ENCODE measurements around the gene TTC27.
"Not testable (repeated sequence)": the region's sequence is repeated elsewhere in the genome, so short reads cannot be mapped to it uniquely, and the experiment has no call there.

TTC27 gene

DNA sequence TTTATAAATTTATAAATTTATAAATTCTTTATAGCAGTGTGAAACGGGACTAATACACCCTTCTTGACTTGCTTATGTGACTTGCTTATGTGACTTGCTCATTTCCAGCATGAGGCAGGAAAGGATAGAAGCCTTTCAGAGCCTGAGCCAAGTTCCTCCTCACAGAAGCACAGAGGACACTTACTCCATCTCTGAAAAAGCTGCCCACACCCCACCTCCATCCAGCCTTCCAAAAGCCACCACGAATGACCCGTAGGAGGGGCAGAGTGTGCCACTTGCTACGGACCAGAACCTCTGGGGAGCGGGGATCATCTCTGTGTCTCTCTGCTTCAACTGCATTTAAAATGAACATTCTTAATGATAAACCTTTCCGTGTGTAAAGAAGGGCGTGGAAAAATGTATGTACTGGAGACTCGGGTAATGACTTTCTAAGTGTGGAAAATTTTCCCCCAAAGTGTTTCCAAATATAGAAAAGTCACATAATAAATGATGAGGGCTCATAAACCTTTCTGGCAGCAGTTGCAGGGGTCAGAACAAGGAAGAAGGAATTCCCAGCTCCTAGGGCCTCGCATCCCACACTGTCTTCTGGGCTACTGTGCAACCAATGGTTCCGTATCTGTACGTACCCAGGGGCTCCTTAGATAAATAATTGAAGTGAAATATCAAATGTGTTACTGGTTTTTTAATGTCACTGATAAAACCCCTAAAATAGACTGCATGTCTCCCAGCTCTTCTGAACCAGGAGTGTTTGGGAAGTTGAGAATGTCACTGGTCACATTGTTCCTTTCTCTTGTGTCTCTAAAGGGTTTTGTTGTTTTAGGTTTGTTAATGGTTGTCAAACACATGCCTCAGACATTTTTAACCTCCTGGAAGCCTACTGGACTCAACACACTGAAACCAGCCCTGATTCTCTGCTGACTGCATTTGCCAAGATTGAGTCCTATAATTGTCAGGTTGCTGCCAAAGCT, 214.4 kb downstream of the TTC27 start:
- in situ Hi-C loops (cut with HindIII; ENCODE audit: low sequenced_read_pairs) = no loop called here

DNA sequence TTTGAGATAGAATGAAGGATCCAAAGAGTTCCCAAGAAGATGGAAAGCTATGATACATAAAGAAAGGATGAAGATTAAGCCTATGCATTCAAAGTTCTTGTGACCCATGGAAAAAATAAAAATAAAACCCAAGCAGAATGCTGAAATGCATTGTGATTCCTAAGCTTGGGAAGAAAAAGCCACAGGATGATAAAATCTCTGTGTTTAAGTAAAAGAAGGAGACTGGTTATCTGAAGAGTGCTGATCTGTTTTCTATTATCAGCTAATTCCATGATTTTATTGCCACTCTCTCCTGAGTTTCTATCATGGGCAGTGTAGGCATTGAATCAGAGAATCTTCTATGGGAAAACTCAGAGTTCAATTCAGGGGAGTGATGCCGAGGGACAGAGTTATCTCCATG, 215.8 kb downstream of the TTC27 start:
- in situ Hi-C loops (cut with HindIII; ENCODE audit: low sequenced_read_pairs) = no loop called here

DNA sequence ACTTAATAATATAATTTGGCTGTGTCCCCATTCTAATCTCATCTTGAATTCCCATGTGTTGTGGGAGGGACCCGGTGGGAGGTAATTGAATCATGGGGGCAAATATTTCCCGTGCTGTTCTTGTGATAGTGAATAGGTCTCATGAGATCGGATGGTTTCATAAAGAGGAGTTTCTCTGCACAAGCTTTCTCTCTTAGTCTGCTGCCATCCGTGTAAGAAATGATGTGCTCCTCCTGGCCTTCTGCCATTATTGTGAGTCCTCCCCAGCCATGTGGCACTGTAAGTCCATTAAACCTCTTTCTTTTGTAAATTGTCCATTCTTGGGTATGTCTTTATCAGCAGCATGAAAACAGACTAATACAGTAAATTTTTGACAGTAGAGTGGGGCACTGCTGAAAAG, 216.4 kb downstream of the TTC27 start:
- in situ Hi-C loops (cut with HindIII; ENCODE audit: low sequenced_read_pairs) = no loop called here

DNA sequence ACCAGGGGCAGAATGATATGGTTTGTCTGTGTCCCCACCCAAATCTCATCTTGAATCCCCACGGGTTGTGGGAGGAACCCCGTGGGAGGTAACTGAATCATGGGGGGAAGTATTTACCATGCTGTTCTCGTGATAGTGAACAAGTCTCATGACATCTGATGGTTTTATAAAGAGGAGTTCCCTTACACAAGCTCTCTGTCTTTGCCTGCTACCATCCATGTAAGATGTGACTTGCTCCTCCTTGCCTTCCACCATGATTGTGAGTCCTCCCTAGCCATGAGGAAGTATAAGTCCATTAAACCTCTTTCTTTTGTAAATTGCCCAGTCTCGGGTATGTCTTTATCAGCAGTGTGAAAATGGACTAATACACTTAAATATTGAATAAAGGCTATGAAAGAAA, 218.4 kb downstream of the TTC27 start:
- in situ Hi-C loops (cut with HindIII; ENCODE audit: low sequenced_read_pairs) = not testable (repeated sequence)

DNA sequence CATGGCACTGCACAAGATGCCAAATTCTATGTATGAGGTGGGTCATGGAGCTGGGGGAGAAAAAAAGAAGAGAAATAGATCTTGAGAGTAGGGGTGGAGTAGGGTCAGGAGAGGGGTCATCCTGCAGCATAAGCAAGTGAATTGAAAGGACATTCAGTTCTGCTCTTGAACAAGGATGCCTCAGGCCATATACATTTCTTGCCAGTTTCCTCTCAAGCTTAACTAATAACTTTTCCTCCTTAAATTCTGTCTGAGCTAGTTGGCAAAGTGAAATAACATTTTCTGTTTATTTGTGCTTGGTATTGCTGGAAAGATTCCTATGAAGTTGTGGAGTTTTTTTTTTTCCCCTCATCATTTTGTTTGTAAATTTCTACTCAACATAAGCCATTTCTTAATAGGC, 219.9 kb downstream of the TTC27 start:
- in situ Hi-C loops (cut with HindIII; ENCODE audit: low sequenced_read_pairs) = no loop called here

DNA sequence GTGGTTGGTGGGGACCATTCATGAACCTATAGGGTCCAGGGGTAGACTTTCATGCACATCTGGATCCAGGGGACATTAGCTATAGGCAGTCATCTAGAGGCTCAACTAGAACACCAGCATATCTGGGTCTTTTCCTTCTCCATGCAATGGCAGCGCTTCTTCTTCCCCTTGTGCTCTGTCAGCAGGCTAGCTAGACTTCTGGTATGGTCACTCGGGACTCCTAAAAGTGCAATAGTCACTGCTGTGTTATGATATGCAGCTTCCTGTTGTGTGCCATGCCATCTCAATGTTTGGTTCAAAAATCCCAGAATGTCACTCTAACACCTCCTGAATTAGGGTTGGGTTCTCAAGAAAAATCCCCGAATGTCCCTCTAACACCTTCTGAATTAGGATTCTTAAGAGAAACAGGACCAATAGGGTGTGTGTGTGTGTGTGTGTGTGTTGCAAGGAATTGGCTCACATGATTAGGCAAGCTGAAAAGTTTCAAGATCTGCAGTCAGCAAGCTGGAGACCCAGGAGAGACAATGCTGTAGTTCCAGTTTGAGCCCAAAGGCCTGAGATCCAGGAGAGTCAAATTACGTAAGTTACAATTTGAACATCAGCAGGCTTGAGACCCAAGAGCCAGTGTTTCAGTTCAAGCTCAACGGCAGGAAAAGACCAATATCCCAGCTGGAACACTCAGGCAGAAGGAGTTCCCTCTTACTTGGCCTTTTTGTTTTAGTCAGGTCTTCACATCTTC, 221.8 kb downstream of the TTC27 start:
- in situ Hi-C loops (cut with HindIII; ENCODE audit: low sequenced_read_pairs) = loop anchor here (5.0 kb wide), 1 partner anchor 38 kb away; no protein-coding TSS in a partner anchor

DNA sequence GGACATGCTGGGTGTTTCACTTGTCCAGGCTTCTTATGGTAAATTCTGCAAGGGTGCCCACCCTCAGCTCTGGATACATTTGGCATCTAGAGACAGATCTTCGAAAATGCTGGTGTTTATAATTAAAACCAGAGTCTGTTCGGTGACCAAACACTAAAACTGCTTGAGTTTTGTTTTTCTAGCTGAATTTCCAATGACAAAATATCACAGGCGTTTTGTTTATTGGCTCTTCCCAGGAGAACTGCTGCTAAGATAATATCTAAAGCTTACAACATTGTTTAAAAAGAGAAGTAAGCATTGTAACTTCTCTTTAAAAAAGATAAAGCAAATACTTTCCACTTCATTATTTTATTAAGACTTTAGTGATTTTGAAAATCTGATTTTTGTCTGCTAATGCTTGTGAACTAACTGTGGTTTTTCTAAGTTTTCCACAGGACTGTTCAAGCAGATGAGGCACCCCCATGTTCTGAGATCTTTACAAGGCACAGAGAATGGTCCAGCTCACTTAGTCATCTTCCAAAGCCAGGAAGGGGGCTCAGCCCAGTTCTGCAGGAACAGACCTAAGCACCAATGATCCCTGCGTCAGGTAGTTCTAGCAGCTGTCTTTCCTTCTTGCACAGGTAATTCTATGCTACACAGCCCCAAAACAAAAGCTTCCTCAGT, 224.1 kb downstream of the TTC27 start:
- in situ Hi-C loops (cut with HindIII; ENCODE audit: low sequenced_read_pairs) = loop anchor here (5.0 kb wide), 1 partner anchor 35 kb away; no protein-coding TSS in a partner anchor

DNA sequence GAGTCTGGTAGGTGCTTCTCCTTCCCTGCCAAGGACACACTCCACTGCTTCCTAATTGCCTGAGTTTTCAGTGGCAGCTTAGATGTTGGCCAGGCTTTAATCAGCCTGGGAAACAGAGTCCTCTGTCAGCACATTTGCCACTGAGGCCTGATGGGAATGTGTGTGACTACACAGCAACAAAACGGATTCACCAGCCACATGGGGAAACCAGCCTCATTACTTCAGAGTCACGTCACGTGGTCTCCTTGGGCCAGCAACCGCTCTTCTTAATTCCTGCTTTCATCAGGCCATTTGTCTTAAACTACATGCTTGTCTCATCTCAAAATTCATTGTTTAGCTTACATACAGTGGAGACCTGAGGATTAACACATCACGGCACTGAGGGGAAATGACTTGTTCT, 225.0 kb downstream of the TTC27 start:
- in situ Hi-C loops (cut with HindIII; ENCODE audit: low sequenced_read_pairs) = loop anchor here (5.0 kb wide), 1 partner anchor 34 kb away; no protein-coding TSS in a partner anchor

DNA sequence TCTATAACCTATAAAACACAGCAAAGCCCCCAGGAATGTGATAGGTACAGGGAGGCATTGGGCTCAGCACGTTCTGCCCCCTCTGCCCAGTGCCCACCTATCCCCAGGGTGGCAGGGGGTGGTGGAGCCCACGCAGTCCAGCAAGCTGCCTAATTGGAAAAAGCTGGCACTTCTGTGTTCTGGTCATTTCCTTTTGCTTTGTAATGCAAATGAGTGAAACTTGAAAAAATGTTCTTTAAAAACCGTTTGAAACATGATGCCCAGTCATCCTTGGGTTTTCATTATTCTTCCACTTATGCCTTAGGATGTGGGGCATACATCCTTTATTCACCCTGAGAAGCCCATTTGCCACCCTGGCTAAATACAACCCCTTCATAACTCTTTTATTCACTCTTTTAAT, 229.0 kb downstream of the TTC27 start:
- in situ Hi-C loops (cut with HindIII; ENCODE audit: low sequenced_read_pairs) = no loop called here

DNA sequence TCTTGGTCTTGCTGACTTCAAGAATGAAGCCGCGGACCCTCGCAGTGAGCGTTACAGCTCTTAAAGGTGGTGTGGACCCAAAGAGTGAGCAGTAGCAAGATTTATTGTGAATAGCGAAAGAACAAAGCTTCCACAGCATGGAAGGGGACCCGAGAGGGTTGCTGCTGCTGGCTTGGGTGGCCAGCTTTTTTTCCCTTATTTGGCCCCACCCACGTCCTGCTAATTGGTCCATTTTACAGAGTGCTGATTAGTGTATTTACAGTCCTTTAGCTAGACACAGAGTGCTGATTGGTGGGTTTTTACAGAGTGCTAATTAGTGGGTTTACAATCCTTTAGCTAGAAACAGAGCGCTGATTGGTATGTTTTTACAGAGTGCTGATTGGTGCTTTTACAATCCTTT, 230.9 kb downstream of the TTC27 start:
- in situ Hi-C loops (cut with HindIII; ENCODE audit: low sequenced_read_pairs) = no loop called here

DNA sequence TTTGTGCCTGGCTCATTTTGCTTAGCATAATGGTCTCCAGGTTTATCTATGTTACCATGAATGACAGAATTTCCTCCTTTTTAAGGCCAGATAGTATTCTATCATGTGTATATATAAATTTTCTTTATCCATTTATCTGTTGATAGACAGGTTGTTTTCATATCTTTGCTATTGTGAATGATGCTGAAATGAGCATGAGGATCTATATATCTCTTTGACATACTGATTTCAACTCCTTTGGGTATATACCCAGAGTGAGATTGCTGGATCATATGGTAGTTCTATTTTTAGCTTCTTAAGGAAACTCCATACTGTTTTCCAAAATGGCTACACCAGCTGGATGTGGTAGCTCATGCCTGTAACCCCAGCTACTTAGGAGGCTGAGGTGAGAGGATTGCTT, 232.5 kb downstream of the TTC27 start:
- in situ Hi-C loops (cut with HindIII; ENCODE audit: low sequenced_read_pairs) = no loop called here

DNA sequence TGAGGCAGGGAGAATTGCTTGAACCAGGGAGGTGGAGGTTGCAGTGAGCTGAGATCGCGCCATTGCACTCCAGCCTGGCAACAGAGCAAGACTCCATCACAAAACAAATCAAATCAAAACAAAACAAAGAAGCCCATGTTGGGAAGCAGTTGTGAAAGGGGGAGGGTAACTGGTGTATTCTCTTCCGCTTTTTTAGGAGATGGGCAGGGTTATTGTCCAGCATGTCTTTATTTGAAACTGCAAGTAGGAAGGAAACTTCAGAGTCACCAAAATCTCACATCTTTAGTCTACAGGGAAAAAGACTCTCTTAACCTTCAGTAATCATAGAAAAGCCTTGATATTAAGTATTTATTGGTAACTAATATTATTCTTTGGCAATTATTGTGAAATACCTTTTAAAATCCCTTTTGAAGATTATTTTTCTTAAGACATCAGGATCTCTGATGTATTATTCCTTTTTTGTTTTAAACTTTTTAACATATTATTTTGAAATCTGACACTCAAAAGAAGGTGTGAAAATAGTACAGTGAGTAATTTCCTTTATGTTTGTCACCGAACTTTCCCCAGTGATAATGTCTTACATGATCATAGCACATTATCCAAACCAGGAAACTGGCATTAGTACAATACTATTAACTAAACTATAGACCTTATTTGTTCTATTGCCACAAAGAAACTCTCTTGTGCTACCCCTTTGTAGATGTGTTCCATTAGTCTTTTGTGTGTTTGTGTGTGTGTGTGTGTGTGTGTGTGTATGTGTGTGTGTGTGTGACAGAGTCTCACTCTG, 234.6 kb downstream of the TTC27 start:
- in situ Hi-C loops (cut with HindIII; ENCODE audit: low sequenced_read_pairs) = no loop called here

DNA sequence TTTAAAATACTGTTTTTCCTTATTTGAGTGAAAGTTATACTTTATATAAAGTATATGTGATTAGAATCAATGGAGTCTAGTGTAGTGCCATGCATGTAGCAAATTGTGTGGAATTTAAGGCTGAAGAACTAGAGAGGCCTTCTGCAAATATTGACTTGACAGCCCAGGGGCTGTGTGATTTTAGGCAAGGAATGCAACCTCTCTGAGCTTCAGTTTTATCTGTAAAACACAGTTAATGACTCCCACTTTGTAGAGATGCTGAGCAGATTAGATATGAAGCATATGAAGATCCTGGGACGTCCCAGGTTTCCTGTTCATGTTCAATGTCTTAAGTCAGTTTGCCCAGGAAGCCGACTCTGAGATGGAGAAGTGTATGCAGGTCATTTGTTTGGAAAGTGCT, 235.5 kb downstream of the TTC27 start:
- in situ Hi-C loops (cut with HindIII; ENCODE audit: low sequenced_read_pairs) = no loop called here

DNA sequence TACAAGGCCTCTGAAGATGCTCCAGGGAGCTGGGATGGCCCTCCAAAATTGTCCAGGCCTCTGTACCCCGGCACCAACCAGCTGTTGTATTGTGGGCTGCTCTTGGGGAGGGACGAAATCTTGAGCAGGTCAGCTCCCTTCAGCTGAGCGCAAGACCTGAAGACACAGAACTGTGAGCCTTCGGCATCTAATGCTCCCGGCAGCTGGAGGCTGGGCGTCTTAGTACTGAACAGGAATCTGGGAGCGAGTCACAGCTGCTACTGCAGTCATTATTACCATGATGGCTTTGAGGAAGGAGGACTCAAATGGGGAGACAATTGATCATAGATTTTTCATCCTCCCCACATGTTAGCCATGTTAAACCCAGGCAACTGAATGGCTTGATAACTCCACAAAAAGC, 236.0 kb downstream of the TTC27 start:
- in situ Hi-C loops (cut with HindIII; ENCODE audit: low sequenced_read_pairs) = no loop called here

DNA sequence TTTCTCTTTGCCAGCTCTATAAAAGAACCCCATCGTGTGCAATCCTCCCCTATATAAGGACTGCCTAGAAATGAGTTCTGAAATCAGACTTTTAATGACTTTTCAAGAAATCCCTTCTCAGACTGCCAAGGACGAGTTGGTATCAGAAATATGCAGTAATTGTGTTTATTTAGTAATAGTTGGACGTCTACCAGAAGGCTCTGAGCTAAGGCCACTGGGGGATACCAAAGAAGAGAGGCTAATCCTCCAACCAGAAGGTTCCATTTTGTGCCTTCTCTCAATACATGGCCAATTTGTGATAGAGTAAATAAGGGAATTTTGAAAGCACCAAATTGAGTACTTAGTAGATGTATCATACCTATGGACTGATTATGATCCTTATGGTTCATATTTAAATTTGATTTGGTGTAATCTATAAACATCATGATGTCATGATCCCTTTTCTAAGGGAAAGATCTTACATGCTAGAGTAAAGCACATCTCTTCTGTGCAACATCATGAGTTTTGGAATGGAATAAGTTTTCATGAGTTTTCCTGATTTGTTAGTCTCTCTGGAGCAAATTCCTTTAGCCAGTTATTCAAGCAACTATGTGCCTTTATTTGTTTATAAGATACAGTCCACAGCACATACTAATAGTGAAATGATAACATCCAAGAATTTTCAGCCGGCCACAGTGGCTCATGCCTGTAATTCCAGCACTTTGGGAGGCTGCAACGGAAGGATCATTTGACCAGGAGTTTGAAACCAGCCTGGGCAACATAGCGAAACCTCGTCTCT, 236.7 kb downstream of the TTC27 start:
- in situ Hi-C loops (cut with HindIII; ENCODE audit: low sequenced_read_pairs) = no loop called here

DNA sequence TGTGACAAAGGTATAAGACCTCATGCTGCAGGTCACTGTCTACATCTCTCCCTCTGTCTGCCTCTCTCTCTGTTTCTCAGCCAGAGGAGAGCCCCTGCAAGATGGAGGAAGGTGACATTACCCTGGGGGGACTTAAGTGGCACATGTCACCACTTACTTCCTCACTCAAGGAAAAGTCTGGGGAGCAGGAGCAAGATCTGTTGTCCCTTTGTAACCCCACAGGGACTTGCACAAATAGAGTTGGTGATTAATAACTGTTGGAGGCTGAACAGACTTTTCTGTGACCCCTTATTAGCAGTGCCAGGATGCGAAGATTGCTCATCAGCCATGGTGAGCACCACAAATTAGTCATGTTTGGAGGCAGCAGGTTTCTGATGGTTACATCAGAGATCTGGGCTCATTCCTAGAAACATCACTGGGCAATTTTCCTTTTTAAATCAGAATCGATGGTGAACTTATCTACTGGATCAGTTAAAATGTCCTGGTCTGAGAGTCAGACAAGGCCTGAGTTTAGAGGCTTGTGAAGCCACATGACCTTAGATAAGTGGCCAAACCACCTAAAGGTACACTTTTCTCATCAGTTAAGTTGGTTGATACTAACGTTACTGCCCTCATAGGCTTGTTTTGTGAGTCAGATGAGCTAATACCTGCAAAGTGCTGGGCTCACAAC, 237.7 kb downstream of the TTC27 start:
- in situ Hi-C loops (cut with HindIII; ENCODE audit: low sequenced_read_pairs) = no loop called here

DNA sequence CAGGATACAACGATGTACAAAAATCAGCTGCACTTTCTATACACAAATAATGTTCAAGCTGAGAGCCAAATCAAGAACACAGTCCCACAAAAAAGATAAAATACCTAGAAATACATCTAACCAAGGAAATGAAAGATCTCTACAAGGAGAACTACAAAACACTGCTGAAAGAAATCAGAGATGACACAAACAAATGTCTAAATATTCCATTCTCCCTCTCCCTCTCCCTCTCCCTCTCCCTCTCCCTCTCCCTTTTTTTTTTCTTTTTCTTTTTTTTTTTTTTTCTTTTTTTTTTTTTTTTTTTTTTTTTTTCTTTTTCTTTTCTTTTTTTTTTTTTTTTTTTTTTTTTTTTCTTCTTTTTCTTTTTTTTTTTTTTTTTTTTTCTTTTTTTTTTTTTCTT, 238.6 kb downstream of the TTC27 start:
- in situ Hi-C loops (cut with HindIII; ENCODE audit: low sequenced_read_pairs) = not testable (repeated sequence)
